HG03135 (cell line): ENCODE data around the gene XRCC1.
"Not testable (repeated sequence)": the region's sequence is repeated elsewhere in the genome, so short reads cannot be mapped to it uniquely, and the experiment has no call there.

Source experiments
- ATAC-seq: cut with Tn5 transposase; IDR thresholded peaks from one replicate; pipeline ENCODE4 v1.9.1; 2021; ENCODE audit warnings: mild to moderate bottlenecking, moderate library complexity; ENCODE audit not compliant: unreplicated experiment

XRCC1 gene

GRCh38 chr19:43524922-43525835 lies 50.1 kb downstream of the XRCC1 start:
- no peak for ATAC-seq

- not testable (repeated sequence) for ATAC-seq
Measured at GRCh38 chr19:43523696-43524095, 51.6 kb downstream of the XRCC1 start.

GRCh38 chr19:43522929-43523328 lies 52.4 kb downstream of the XRCC1 start:
- no peak for ATAC-seq

GRCh38 chr19:43519436-43520088 lies 55.8 kb downstream of the XRCC1 start:
- ATAC-seq = no peak

- ATAC-seq = no peak
Measured at GRCh38 chr19:43518051-43518450, 57.3 kb downstream of the XRCC1 start.

- ATAC-seq = not testable (repeated sequence)
Measured at GRCh38 chr19:43512399-43512798, 62.9 kb downstream of the XRCC1 start.

GRCh38 chr19:43511324-43511723 lies 64.0 kb downstream of the XRCC1 start:
- no peak for ATAC-seq

- ATAC-seq = no peak
Measured at GRCh38 chr19:43510713-43511112, 64.6 kb downstream of the XRCC1 start.

- ATAC-seq = no peak
Measured at GRCh38 chr19:43507880-43508279, 67.4 kb downstream of the XRCC1 start.

GRCh38 chr19:43506629-43507028 lies 68.7 kb downstream of the XRCC1 start:
- no peak for ATAC-seq

- no peak for ATAC-seq
Measured at GRCh38 chr19:43505941-43506340, 69.4 kb downstream of the XRCC1 start.

GRCh38 chr19:43505186-43505456 lies 70.2 kb downstream of the XRCC1 start:
- ATAC-seq = no peak

- ATAC-seq = peak; percentile 12
Measured at GRCh38 chr19:43504426-43505185, 70.7 kb downstream of the XRCC1 start, which contains the start of gene PHLDB3. TSS of gene PHLDB3 (minus strand) at chr19:43504746. CDS start at chr19:43504118, 628 bp downstream.

GRCh38 chr19:43503501-43504425 lies 71.6 kb downstream of the XRCC1 start:
- ATAC-seq = peak; percentile 87

- ATAC-seq = no peak
Measured at GRCh38 chr19:43502419-43502976, 72.8 kb downstream of the XRCC1 start.

GRCh38 chr19:43501661-43502418 lies 73.5 kb downstream of the XRCC1 start:
- ATAC-seq = no peak

- no peak for ATAC-seq
Measured at GRCh38 chr19:43499042-43499441, 76.3 kb downstream of the XRCC1 start.

- no peak for ATAC-seq
Measured at GRCh38 chr19:43498233-43498842, 77.0 kb downstream of the XRCC1 start.

GRCh38 chr19:43496960-43497359 lies 78.4 kb downstream of the XRCC1 start:
- ATAC-seq = no peak
